ENCODE results near the gene SORL1-AS1.

The SORL1-AS1 gene

DNA sequence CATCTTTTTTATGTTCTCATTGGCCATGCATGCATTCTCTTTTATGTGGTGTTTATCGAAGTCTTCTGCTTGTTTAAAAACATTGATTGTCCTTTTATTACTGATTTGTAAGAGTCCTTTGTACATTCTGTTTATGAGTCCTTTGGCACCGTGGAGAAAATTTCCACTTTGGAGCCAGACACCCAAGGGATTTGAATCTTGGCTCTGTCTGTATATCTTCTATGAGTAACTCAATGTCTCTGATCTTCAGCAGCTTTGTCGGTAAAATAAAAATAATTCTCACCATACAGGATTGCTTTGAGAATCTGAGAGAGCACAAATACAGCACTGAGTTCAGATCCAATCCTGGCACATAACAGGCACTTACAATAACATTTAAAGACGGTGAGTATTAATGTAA, 13.4 kb downstream of the SORL1-AS1 start:
- DNase-seq (ENCODE audit: low read depth) = no peak
- no peak overlapping the region for H3K4me3 ChIP-seq (ENCODE audit: low read depth, low read length)
- TF ChIP-seq, protein P1, sequence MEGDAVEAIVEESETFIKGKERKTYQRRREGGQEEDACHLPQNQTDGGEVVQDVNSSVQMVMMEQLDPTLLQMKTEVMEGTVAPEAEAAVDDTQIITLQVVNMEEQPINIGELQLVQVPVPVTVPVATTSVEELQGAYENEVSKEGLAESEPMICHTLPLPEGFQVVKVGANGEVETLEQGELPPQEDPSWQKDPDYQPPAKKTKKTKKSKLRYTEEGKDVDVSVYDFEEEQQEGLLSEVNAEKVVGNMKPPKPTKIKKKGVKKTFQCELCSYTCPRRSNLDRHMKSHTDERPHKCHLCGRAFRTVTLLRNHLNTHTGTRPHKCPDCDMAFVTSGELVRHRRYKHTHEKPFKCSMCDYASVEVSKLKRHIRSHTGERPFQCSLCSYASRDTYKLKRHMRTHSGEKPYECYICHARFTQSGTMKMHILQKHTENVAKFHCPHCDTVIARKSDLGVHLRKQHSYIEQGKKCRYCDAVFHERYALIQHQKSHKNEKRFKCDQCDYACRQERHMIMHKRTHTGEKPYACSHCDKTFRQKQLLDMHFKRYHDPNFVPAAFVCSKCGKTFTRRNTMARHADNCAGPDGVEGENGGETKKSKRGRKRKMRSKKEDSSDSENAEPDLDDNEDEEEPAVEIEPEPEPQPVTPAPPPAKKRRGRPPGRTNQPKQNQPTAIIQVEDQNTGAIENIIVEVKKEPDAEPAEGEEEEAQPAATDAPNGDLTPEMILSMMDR (IDR thresholded peaks at IDR 0.05; ENCODE audit: control insufficient read depth, extremely low read depth, insufficient read depth) = no peak

DNA sequence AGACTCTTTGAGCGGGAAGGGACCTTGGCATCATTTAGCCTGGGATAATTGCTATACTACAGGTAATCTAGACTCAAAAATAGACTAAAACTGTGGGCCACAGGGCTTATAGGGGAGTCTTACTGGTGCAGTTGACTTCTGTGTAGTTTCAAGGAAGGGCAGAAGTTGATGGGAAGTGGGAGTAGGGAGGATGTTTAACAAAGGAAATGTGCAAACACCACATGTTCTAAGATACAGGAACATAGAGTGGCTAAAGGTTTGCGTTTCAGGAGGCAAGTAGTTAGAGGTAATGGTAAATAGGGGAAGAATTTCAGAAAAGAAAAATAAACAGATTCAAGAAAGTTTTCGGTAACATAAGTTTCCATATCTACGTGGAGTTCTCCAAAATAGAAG, 15.1 kb downstream of the SORL1-AS1 start:
- DNase-seq (ENCODE audit: low read depth) = no peak
- H3K4me3 ChIP-seq (ENCODE audit: low read depth, low read length) = no peak overlapping the region
- TF ChIP-seq, protein P1 (IDR thresholded peaks at IDR 0.05; ENCODE audit: control insufficient read depth, extremely low read depth, insufficient read depth) = no peak

DNA sequence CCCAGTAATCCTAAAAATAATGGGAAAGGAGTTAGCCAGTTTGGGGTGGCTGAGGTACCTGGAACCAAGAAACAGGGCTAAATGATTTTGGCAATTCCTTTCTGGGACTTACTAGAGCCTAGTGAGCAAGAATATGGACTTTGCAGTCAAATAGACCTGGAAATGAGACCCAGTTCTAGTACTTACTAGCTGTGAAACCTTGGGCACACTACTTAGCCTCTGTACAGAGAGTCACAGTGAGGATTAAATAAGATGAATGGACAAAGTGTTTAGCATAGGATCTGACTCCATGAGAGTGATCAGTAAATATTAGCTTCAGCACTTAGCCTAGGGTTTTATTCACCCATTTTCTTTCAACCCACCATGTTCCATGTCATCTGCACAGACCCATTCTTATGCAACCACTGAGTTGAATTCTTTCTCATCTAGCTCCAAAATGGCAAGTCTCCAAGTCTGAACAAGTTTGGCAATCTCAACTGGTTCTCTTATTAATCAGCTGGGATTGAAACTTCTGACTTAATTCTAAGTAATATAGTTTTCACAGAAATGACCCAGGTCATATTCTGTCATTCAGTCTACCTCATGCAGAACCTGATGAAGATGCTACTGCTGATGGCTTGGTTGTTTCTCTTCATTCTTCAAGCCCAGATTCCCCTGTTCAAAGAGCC, 15.6 kb downstream of the SORL1-AS1 start:
- TF ChIP-seq, protein P1 (IDR thresholded peaks at IDR 0.05; ENCODE audit: control insufficient read depth, extremely low read depth, insufficient read depth) = no peak
- no peak overlapping the region for H3K4me3 ChIP-seq (ENCODE audit: low read depth, low read length)
- DNase-seq (ENCODE audit: low read depth) = no peak

DNA sequence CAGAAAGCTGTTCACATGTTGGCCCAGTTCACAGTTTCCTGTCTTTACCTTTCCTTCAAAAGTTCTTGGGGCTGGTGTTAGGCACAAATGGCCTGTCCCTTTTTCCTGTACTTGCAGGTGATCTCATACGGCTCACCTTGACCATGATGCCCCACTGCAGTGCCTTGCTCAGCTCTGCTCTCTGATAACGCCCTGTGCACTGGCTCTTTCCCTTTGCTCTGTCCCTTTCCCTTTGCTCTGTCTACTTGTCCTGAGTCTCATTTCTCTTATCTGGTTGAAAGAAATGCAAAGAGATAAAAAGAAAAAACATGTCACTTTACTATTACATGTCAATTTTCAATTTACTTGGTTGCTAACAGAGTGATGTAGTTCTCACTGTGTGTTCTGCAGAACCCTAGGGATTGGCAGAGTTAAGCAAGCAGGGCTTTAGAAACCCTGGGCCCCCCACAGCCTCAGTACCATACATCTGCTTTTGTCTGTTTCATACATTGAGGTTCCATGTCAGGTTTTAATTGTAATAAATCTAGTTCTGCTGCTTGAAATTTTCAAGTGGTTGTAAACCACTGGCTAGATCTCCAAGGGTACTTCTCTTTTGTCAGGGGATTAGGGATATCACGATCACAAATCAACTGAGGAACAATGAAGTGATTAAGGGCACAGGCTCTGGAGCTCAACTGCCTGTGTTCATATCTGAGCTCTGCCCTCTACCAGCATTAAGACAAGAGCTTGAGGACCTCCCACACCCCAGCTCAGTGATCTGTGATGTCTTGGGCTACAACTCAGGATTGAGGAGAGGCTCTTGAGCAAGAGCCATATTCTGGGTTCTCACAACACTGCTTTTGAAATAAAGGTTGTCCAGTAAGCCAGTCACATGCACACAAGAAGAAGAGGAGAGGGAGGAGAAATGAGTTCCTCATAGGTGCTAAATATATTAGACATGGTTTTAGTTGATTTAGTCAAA, 16.9 kb downstream of the SORL1-AS1 start:
- DNase-seq (ENCODE audit: low read depth) = no peak
- no peak overlapping the region for H3K4me3 ChIP-seq (ENCODE audit: low read depth, low read length)
- TF ChIP-seq, protein P1 (IDR thresholded peaks at IDR 0.05; ENCODE audit: control insufficient read depth, extremely low read depth, insufficient read depth) = no peak

DNA sequence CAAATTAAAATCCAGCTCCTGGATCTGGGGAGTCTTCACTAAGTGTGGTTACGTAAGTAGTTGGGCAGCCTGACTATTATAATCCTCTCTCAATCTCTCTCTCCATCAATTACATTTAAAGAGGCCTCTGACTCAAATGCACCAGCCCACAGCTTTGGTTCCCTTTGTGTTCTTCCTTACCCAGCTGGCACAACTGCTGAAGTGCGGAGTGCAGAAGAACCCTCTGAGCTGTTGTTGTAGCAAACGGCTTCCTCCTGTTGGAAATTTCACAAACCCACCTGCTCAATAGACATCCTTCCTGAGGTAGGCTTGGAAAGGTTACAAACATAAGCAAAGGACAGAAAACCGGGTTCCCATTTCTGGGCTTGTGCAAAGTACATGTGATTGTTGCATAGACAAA, 17.6 kb downstream of the SORL1-AS1 start:
- no peak for DNase-seq (ENCODE audit: low read depth)
- H3K4me3 ChIP-seq (ENCODE audit: low read depth, low read length) = no peak overlapping the region
- TF ChIP-seq, protein P1 (IDR thresholded peaks at IDR 0.05; ENCODE audit: control insufficient read depth, extremely low read depth, insufficient read depth) = no peak

DNA sequence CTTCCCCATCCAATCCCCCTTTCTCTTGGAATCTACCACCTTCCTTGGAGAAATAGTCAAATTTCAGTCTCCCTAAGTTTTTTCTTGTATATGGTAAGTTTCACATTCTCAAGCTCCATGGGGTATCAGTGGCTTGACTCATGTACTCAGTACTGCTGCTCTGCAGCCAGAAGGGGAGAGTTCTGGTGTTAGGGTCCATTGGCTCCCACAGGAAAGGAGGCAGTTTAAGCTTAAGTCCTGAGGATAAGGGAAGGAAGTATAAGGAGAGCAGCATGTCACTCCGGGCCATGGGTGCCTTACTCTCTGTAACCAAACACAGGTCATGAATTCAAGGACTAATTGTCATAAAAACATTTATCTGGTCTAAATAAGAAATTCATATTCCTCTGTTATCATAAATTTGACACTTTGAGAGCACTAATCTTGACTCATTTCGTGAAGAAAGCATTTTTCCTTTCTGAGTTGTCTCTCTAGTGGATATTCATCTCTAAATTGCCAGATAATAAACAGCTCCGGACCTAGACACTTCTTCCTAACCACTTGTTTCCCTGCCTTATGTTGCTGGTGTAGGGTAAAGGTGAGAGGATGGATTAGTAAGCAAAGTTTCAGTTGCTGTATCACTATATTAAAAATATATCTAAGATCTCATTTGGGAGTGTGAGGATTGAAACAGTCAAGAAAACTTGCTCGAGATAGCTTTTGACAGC, 20.8 kb downstream of the SORL1-AS1 start:
- TF ChIP-seq, protein P1 (IDR thresholded peaks at IDR 0.05; ENCODE audit: control insufficient read depth, extremely low read depth, insufficient read depth) = no peak
- no peak for DNase-seq (ENCODE audit: low read depth)
- H3K4me3 ChIP-seq (ENCODE audit: low read depth, low read length) = no peak overlapping the region
